Ecto neural progenitor cell (in vitro differentiated cells): ENCODE measurements around the gene ACSL6.
A peak's percentile ranks its signal among the peaks of the same experiment; 100 is the strongest.

Source experiments
- DNase-seq: peaks from one replicate; pipeline ENCODE4 v3.0.0-alpha.2; 2018; ENCODE audit warnings: low spot score

The ACSL6 gene

GRCh38 chr5:132049093-132049492, 37.6 kb upstream of the ACSL6 start:
- peak; percentile 20 for DNase-seq

GRCh38 chr5:132046880-132047299, 35.4 kb upstream of the ACSL6 start:
- peak; percentile 37 for DNase-seq

DNA sequence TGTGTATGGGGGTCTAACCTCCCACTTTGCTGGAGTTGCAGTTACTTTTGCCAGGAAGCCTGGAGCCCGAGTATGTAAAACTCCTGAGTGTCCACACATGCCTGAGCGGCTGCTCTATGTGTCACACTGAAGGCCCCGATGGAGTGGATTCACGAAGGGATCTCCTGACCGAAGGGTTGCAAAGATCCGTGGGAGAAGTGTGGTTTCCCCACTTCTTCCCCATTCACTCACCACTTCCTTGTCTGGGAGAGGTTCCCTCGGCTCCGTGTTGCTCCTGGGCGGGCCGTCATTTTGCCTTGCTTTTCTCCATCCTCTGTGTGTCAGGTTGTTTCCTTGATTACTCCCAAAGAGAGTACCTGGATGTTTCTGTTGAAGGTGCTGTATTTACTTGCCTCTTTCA, 32.7 kb upstream of the ACSL6 start:
- DNase-seq = no peak

- no peak for DNase-seq
These were observed 25.9 kb upstream of the ACSL6 start for GRCh38 chr5:132037353-132037752.

GRCh38 chr5:132033122-132033521, 21.7 kb upstream of the ACSL6 start:
- no peak for DNase-seq

DNA sequence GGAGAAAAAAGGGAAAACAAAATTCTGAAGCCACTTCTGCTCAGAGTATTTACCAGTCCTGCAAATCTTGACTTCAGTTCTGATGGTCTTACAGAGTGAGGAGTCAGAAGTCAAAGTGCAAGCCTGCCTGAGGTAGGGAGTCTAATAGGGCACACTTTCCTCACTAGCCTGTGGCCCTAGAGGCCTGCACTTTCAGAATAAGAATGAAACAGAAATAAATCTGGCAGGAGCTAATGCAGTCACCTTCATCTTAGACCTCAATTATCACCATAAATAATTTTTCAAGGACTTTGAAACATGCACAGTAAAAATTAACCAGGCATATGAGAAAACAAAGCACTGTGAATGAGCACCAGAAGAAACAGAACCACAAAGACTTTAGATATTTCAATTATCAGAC, 20.7 kb upstream of the ACSL6 start:
- no peak for DNase-seq

DNA sequence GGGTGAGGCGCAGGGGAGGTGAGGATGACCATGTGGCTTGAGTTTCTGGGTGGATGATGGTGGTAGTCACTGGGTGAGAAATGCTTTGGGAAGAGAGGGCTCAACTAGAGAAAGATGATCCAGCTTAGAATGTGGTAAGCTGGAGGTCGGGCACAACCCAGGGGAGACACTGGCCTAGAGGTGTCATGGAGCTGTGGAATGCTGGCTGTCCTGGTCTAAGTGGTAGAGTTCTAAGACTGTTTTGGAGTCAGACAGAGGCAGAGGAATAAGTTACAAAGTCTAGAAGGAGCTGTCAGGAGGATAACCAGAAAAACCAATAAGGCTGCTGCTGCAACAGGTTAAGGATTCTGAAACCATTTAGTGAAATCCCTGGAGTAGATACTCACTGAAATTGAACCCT, 19.2 kb upstream of the ACSL6 start:
- no peak for DNase-seq

GRCh38 chr5:132029609-132030330, 18.3 kb upstream of the ACSL6 start:
- DNase-seq = no peak

DNA sequence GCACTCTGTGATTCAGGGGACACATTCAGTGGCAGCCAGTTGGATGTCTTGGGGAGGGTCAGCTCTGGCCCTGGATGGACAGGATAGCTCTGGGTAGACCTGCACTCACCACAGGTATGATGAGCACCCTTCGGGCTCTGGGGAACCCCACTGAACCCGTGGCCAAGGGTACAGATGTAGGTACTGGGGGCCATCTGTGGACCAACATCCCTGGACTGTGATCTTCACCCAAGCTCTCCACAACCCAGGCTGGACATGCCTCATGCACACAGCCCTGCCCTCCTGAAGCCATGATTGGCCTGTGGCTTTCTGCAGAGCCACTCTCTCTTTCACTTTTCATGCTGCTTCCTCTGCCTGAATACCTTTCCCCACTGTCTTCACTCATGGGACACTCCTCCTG, 15.6 kb upstream of the ACSL6 start:
- DNase-seq = no peak

DNA sequence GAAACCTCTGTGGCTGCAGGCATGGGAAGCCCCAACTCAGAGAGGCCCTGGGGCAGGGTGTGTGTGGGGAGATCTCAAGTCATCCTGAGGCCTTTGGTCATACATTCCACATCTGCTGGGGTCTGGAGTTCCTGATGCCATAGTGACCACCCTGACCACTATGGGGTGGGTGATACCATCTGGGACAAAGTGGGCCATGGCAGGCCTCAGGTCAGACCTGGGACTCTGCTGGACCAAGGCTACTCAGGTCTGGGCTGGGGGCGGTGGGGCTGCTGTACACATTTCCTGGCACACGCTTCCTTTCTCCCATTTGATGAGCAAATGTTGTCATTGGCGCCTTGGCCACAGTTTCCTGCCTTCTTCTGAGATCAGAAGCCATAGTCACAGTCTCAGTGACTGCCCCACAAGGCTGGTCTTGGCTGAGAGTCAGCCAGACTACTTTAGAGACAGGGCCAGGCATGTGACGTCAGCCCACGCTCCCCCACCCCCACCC, 15.1 kb upstream of the ACSL6 start:
- DNase-seq = peak; percentile 29

GRCh38 chr5:132025403-132025971, 14.0 kb upstream of the ACSL6 start:
- peak; percentile 22 for DNase-seq

DNA sequence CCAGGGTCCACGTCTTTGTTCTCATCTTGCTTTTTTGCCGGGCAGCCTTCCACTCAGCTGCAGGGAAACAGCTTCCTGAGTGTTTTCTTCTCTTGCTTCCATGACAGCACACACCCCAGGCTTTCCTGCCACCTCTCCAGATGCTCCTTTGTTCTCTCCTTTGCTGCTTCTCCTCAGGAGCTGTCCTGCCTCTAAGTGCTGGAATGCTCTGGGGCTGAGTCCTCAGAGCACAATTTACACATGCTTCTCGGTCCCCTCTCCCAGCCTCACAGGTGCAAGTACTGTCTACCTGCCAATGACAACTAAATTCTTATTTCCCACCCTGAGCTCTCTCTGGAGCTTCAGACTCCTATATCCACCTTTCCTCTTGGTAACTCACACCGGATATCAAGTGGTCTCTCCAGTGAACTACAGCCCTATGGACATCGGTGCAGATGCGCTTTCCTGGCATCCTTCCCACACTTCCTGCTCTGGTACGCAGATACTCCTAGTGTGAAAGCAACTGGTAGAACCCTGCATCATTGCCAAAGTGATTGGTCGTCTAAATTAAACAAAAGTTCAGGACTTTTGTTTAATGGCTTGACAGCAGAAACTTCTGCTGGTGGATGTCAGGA, 13.4 kb upstream of the ACSL6 start:
- peak; percentile 47 for DNase-seq

GRCh38 chr5:132024117-132024435, 12.6 kb upstream of the ACSL6 start:
- DNase-seq = peak; percentile 27

GRCh38 chr5:132023258-132024116, 12.0 kb upstream of the ACSL6 start:
- DNase-seq = no peak

DNA sequence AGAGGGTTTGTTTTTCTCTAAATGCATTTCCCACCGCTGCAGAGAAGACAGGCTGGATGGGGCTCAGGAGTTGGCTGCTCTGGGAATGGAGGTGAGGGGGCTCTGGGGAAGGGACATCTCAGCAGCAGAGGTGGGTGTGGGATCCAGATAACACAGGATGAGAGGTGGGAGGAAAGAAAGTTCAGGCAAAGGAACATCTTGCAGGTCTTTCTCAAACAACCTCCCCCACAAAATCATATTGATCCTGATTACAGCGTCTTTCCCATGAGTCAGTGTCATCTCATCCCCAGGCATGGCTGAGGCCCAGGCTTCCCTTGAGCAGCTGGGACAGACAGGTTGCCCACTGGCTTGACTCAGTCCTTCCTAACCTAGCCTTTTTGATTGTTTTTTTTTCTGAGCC, 11.3 kb upstream of the ACSL6 start:
- DNase-seq = no peak

- DNase-seq = no peak
These were observed 10.2 kb upstream of the ACSL6 start for GRCh38 chr5:132021654-132022053.

GRCh38 chr5:132020568-132021339, 9.3 kb upstream of the ACSL6 start:
- no peak for DNase-seq

- no peak for DNase-seq
These were observed 8.5 kb upstream of the ACSL6 start for GRCh38 chr5:132019857-132020555.

- DNase-seq = no peak
These were observed 7.9 kb upstream of the ACSL6 start for GRCh38 chr5:132019337-132019736.

GRCh38 chr5:132017738-132018625, 6.5 kb upstream of the ACSL6 start:
- no peak for DNase-seq
